KMS-11 (cell line): ENCODE data around the gene FTCDNL1.

Experiments
- H2AFZ ChIP-seq: fragments of 200-600 bp; sonication (generic); 2 replicates; pipeline ENCODE4 v1.6.1; 2016; ENCODE audit warnings: antibody characterized with exemption, mixed run types, low read depth
- H3K27ac ChIP-seq: fragments of 200-600 bp; sonication (generic); 2 replicates; pipeline ENCODE4 v1.6.1; 2016; ENCODE audit warnings: mild to moderate bottlenecking, mixed run types
- H3K27me3 ChIP-seq: fragments of 200-600 bp; sonication (generic); 2 replicates; pipeline ENCODE4 v1.6.1; 2017; ENCODE audit warnings: mild to moderate bottlenecking, low read depth, mixed run types, moderate library complexity; ENCODE audit not compliant: insufficient read depth
- H3K36me3 ChIP-seq: fragments of 200-600 bp; sonication (generic); 2 replicates; pipeline ENCODE4 v1.6.1; 2017; ENCODE audit warnings: mild to moderate bottlenecking, mixed run types; ENCODE audit not compliant: insufficient read depth
- H3K4me1 ChIP-seq: fragments of 200-600 bp; sonication (generic); 2 replicates; pipeline ENCODE4 v1.6.1; 2016; ENCODE audit warnings: mild to moderate bottlenecking, low read depth, mixed run types; ENCODE audit not compliant: poor library complexity, severe bottlenecking
- H3K4me2 ChIP-seq: fragments of 200-600 bp; sonication (generic); 2 replicates; pipeline ENCODE4 v1.7.0; 2016; ENCODE audit warnings: mild to moderate bottlenecking, mixed run types
- H3K4me3 ChIP-seq: fragments of 200-600 bp; sonication (generic); IDR thresholded peaks from 2 replicates; pipeline ENCODE4 v1.6.1; 2017; ENCODE audit warnings: low read depth, low read length, mixed read lengths; ENCODE audit not compliant: insufficient read depth
- H3K79me2 ChIP-seq: fragments of 200-600 bp; sonication (generic); 2 replicates; pipeline ENCODE4 v1.6.1; 2016; ENCODE audit warnings: low read depth, mixed run types; ENCODE audit not compliant: insufficient read depth
- H3K9ac ChIP-seq: fragments of 200-600 bp; sonication (generic); 2 replicates; pipeline ENCODE4 v1.6.1; 2016; ENCODE audit warnings: mild to moderate bottlenecking, mixed run types
- H4K20me1 ChIP-seq: fragments of 200-600 bp; sonication (generic); 2 replicates; pipeline ENCODE4 v1.6.1; 2016; ENCODE audit warnings: mild to moderate bottlenecking, mixed run types; ENCODE audit not compliant: insufficient read depth
- TF ChIP-seq, protein P1 (sequence below): fragments of 200-600 bp; sonication (generic); conservative IDR thresholded peaks from 2 replicates; pipeline ENCODE4 v1.6.1; 2017; ENCODE audit warnings: low read depth, mild to moderate bottlenecking, antibody characterized with exemption, low read length, moderate library complexity, mixed read lengths

FTCDNL1 gene

DNA sequence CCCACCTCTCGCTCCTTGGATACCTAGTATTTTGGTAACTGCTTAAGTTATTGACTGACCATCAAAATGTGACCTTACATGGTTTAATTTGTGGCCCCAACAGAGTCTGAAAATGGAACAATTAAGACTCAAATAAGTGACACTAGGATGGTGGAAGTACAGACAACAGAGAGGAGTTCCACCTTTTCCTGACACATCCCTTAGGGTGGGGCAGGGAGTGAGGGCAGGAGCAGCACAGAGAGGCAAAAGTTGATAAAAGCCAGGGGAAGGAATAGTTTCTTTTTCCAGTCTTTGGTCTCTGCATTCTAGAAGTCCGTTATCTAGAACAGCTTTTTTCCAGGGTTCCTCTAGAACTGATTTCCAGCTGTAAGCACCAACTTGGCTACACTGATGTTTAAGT is 32.2 kb downstream of the FTCDNL1 start:
- Histone ChIP-seq H3K36me3 (no peaks in the 10 kb centered on the region), H3K79me2 (no peaks in the 10 kb centered on the region), H4K20me1 (no peaks in the 10 kb centered on the region), H3K27ac (no peak overlapping the region), H3K4me1 (no peaks in the 10 kb centered on the region), H2AFZ (no peak overlapping the region), H3K9ac (no peak overlapping the region), H3K27me3 (no peaks in the 10 kb centered on the region), H3K4me2 (no peak overlapping the region), H3K4me3 (no peak overlapping the region)
- TF ChIP-seq, protein P1, sequence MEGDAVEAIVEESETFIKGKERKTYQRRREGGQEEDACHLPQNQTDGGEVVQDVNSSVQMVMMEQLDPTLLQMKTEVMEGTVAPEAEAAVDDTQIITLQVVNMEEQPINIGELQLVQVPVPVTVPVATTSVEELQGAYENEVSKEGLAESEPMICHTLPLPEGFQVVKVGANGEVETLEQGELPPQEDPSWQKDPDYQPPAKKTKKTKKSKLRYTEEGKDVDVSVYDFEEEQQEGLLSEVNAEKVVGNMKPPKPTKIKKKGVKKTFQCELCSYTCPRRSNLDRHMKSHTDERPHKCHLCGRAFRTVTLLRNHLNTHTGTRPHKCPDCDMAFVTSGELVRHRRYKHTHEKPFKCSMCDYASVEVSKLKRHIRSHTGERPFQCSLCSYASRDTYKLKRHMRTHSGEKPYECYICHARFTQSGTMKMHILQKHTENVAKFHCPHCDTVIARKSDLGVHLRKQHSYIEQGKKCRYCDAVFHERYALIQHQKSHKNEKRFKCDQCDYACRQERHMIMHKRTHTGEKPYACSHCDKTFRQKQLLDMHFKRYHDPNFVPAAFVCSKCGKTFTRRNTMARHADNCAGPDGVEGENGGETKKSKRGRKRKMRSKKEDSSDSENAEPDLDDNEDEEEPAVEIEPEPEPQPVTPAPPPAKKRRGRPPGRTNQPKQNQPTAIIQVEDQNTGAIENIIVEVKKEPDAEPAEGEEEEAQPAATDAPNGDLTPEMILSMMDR, result no peak

DNA sequence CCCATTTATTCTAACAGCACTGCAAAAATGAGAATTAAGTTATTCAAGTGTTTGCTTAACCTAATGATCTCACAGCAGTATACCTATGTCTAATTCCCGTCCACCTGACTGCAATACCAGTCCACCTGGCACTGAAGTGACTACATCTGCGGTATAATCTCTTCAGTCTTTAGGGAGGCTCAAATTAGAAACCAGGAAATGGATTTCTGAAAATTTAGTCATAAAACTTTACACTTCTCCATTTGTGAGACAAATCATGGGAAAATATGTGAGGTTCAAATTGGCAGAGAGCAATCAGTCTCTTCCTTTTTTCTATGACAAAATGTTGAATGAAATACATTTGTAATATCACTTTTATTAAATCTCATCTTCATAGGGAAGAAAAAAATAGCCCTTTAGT is 33.0 kb downstream of the FTCDNL1 start:
- Histone ChIP-seq H3K79me2 (no peaks in the 10 kb centered on the region), H3K4me1 (no peaks in the 10 kb centered on the region), H3K36me3 (no peaks in the 10 kb centered on the region), H3K27ac (no peak overlapping the region), H4K20me1 (no peaks in the 10 kb centered on the region), H3K4me2 (no peak overlapping the region), H3K9ac (no peak overlapping the region), H3K4me3 (no peak overlapping the region), H2AFZ (no peak overlapping the region), H3K27me3 (no peaks in the 10 kb centered on the region)
- TF ChIP-seq, protein P1, result no peak

DNA sequence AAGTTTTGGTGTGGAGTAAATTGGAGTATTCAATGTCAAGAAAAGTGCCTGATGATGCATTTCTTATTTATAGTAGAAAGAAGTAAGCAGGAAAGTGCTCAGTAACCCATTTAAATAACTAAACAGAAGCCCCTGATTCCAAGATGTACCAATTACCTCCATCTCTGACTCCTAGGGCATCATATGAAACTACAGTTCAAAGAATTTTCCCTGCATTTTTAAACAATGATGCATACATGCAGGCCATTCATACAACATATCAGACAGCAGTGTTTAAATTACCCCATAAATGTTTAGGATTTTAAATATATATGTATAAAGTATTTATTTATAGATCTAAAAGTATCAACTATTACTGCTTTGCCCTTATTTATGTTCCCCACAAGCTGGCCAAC is 36.2 kb downstream of the FTCDNL1 start:
- Histone ChIP-seq H4K20me1 (no peaks in the 10 kb centered on the region), H3K4me1 (no peaks in the 10 kb centered on the region), H3K27ac (no peak overlapping the region), H3K4me2 (no peak overlapping the region), H3K9ac (no peak overlapping the region), H2AFZ (no peak overlapping the region), H3K4me3 (no peak overlapping the region), H3K79me2 (no peaks in the 10 kb centered on the region), H3K36me3 (no peaks in the 10 kb centered on the region), H3K27me3 (no peaks in the 10 kb centered on the region)
- TF ChIP-seq, protein P1, result no peak

DNA sequence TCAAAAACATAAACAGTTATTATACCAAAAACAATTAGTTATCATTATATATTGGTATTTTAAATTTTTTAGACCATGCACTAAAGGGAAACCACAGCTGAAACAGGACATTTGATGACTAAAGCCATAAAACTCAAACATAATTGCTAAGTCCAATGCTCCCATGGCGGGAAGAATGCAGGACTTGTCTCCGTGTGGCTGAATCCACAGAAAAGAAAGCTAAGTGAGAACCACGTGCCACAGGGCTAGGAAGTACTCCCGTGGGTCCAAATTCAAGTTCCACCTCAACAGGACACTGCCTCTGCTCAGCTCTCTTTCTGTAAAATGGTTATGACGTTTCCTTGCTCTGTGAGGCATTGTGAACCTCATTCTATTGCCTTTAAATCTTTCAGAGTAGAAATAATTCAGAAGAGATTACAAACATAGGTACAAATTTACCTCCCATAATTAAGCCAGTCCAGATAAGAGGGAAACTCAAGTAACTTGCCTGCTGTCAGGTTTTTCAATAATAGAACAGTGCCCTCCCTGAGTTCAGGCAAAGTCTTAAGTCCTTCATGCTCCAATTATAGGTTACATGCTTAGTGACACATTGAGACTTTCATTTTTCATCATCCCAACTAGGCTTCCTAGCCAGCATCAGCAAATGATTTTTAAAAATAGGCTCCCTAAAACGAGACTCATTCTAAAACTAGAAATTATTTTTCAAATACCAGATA is 36.7 kb downstream of the FTCDNL1 start:
- TF ChIP-seq, protein P1, result no peak
- Histone ChIP-seq H3K9ac (no peak overlapping the region), H3K36me3 (no peaks in the 10 kb centered on the region), H3K27me3 (no peaks in the 10 kb centered on the region), H3K27ac (no peak overlapping the region), H4K20me1 (no peaks in the 10 kb centered on the region), H3K4me2 (no peak overlapping the region), H3K4me3 (no peak overlapping the region), H3K4me1 (no peaks in the 10 kb centered on the region), H3K79me2 (no peaks in the 10 kb centered on the region), H2AFZ (no peak overlapping the region)
